Immature natural killer cell (primary cell): ENCODE results near the gene FOXP4. TPM values are rescaled to one million over a fixed set of nuclear protein-coding genes. Genes with fewer than 3 reads are reported as not detected.
A peak's percentile ranks its signal among the peaks of the same experiment; 100 is the strongest.

Experiments used
- DNase-seq, 3 donors: peaks; one replicate each; pipeline ENCODE4 v3.0.0; 2022; ENCODE audit warnings: mixed read lengths in 1 of 3
- H3K27ac Mint-ChIP-seq, 6 donors: one replicate each; pipeline ENCODE4 v1.8.0; 2020; ENCODE audit warnings: mixed read lengths in 6 of 6, mild to moderate bottlenecking in 5 of 6, inconsistent platforms in 4 of 6, moderate library complexity in 3 of 6
- H3K27me3 Mint-ChIP-seq, 3 donors: one replicate each; pipeline ENCODE4 v1.8.0; 2020 to 2021; ENCODE audit warnings: low read depth in 3 of 3, mild to moderate bottlenecking in 3 of 3, mixed read lengths in 3 of 3, moderate library complexity in 3 of 3, inconsistent platforms in 1 of 3
- H3K36me3 Mint-ChIP-seq, 3 donors: one replicate each; pipeline ENCODE4 v1.8.0; 2020; ENCODE audit warnings: mixed read lengths in 3 of 3, inconsistent platforms in 2 of 3, mild to moderate bottlenecking in 2 of 3
- H3K4me1 Mint-ChIP-seq, 2 donors: one replicate each; pipeline ENCODE4 v1.8.0; 2020; ENCODE audit warnings: inconsistent platforms in 2 of 2, mild to moderate bottlenecking in 2 of 2, mixed read lengths in 2 of 2, moderate library complexity in 1 of 2
- H3K4me3 Mint-ChIP-seq, 5 donors: one replicate each; pipeline ENCODE4 v1.8.0; 2020; ENCODE audit warnings: mild to moderate bottlenecking in 5 of 5, mixed read lengths in 5 of 5, inconsistent platforms in 3 of 5, moderate library complexity in 3 of 5
- H3K9me3 Mint-ChIP-seq, 6 donors: one replicate each; pipeline ENCODE4 v1.8.0; 2020; ENCODE audit warnings: mild to moderate bottlenecking in 6 of 6, mixed read lengths in 6 of 6, inconsistent platforms in 4 of 6, moderate library complexity in 3 of 6
- polyA plus RNA-seq, 3 donors: library from polyadenylated mRNA; unstranded; fragments of 300-500 nt; fragmentation: Illumina TruSeq; gene quantifications; one replicate each; pipeline ENCODE4 v1.2.3, GENCODE V29; 2021

Gene FOXP4
- polyA plus RNA-seq, 3 donors from 2014 or later: 0.10 to 0.73 (median 0.68) TPM

DNA sequence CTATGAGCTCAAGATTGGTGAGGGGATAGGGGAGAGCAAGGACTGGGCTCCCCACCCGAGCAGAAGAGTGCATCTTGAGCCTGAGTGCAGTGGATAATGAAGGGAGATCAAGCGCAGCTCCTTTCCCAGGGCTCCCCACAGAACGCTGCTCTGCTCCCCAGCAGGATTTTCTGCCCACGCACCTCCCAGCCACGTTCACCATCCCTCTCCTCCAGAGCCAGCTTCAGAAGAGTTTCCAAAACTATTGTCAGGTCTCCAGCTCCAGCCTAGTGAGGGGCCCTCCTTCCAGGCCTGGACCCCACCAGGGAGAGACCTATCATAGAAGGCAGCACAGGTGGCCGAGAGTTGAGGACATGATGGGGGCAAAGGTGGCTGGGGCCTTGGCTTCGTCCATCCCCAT, 34.5 kb downstream of the FOXP4 start:
- Mint-ChIP-seq H3K9me3 (no peaks in the 10 kb centered on the region), H3K4me1 (peaks cover 4% of the 10 kb centered on the region in 2 donors), H3K27ac (no peak overlapping the region), H3K4me3 (no peak overlapping the region), H3K27me3 (peaks cover 0 to 4% (median 1%) of the 10 kb centered on the region in 3 donors), H3K36me3 (peaks cover 0 to 18% (median 12%) of the 10 kb centered on the region in 3 donors)
- no peak for DNase-seq

DNA sequence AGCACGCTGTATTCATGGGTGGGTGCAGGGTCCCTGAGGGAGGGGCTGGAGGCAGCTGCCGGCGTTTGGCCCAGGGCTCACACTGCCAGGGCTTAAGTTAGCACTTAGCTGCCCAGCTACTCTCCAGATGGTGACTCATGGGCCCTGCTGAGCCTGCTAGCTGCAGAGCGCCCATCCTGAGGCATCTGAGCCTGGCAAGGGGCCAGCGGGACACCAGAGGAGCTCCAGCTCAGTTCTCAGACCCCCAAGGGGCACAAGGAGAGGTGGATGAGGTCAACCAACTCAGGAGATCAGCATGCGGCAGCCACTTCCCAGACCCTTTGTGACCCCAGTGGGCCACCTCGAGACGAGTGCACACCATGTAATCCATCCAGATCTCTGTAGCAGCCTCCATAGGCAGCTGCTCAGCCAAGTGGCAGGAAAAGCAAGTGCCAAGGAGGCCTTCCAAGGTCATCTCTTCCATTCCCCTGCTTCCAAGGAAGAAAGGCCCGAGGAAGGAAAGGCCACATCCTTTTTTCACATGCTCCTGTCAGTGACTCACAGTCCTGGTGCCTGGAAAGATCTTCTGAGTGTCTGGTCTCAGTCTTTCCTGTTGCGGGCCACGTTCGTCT, 35.3 kb downstream of the FOXP4 start:
- no peak for DNase-seq
- Mint-ChIP-seq H3K9me3 (no peaks in the 10 kb centered on the region), H3K27me3 (peaks cover 0 to 2% (median 1%) of the 10 kb centered on the region in 3 donors), H3K4me1 (peaks cover 7 to 8% of the 10 kb centered on the region in 2 donors), H3K27ac (no peak overlapping the region), H3K4me3 (no peak overlapping the region), H3K36me3 (peaks cover 5 to 18% (median 12%) of the 10 kb centered on the region in 3 donors)

DNA sequence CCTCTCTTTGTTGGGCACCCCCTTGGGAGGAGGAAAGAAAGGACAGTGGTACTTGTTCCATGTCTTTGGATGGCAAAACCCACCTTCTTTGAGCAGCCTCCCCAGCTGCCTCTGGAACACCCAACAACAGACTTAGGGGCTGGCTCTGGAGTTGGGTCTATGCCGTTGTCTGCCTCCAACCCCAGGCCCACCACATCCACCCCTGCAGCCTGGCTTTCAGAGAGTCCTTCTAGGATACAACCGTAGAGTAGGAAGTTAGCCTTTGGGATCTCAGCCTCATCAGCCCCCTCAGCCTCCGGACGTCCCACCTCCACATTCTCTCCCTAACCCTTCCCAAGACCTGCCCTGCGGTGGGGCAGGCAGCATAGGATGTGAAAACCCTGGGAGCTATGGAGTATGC, 36.4 kb downstream of the FOXP4 start:
- no peak overlapping the region for H3K27ac Mint-ChIP-seq
- no peaks in the 10 kb centered on the region for H3K9me3 Mint-ChIP-seq
- peaks cover 7 to 8% of the 10 kb centered on the region in 2 donors for H3K4me1 Mint-ChIP-seq
- peaks cover 4 to 17% (median 5%) of the 10 kb centered on the region in 3 donors for H3K36me3 Mint-ChIP-seq
- no peak for DNase-seq
- H3K27me3 Mint-ChIP-seq: peaks cover 0 to 2% (median 1%) of the 10 kb centered on the region in 3 donors
- no peak overlapping the region for H3K4me3 Mint-ChIP-seq

DNA sequence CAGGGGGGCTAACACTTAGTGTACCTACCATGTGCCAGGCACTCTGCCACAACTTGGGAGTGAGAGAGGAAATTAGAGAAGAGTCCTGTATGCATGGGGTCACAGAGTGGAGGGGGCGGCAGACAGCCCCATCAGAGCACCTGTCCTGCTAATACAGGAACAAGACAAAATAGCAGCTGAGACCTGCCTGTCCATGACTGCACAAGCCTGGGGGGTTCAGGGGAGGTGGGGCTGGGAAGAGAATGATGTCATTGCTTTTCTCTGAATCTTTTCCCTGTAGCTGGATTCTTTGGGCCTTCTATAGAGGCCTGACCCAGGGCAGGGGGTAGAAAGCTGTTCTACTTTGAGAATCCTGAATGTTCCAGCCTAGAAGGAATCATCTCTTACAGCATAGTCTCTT, 37.4 kb downstream of the FOXP4 start:
- peaks cover 7 to 8% of the 10 kb centered on the region in 2 donors for H3K4me1 Mint-ChIP-seq
- DNase-seq: no peak
- H3K9me3 Mint-ChIP-seq: no peaks in the 10 kb centered on the region
- H3K27ac Mint-ChIP-seq: no peak overlapping the region
- H3K27me3 Mint-ChIP-seq: peaks cover 0 to 2% (median 0%) of the 10 kb centered on the region in 3 donors
- H3K4me3 Mint-ChIP-seq: no peak overlapping the region
- H3K36me3 Mint-ChIP-seq: peaks cover 5 to 13% (median 5%) of the 10 kb centered on the region in 3 donors

DNA sequence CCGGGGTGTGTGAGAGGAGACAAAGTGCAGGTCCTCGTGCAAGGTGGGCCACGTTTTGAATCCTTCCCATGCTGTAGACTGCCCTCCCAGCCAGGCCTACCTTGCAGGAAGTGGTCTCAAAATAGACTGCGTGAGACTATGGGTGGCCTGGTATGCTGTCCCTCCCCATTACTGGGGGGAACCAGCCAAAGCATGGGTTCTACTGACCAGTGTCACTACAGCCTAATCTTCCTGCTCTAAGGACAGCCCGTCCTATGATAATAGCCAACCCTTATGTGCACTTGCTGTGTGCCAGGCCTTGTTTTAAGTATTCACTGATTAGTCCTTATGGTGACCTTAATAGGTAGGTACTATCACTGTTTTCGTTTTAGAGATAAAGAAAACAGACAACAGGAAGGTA, 38.0 kb downstream of the FOXP4 start:
- H3K27ac Mint-ChIP-seq: no peak overlapping the region

DNA sequence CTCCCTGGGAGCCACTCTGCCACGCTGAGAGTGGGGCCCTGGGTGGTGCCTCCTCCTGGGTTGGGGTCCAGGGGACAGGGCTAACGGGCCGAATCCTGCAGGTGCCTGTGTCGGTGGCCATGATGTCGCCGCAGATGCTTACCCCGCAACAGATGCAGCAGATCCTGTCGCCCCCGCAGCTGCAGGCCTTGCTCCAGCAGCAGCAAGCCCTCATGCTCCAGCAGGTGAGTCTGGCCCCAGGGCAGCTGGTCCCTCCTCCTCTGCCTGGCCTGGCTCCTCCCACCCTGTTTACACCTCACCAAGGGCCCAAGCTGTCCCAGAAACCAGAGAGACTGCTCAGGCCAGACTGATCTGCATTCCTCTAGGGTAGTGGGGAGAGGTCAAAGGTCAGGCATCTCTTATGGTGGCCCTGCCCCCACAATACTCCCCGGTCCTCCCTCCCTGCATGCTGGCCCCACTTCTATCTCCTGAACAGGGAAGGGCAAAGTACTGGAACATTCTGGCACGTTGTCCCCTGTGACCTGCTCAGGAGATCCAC, 38.6 kb downstream of the FOXP4 start:
- no peak overlapping the region for H3K4me3 Mint-ChIP-seq
- H3K27ac Mint-ChIP-seq: no peak overlapping the region
- H3K27me3 Mint-ChIP-seq: no peaks in the 10 kb centered on the region
- H3K9me3 Mint-ChIP-seq: no peaks in the 10 kb centered on the region
- peaks cover 5 to 15% (median 6%) of the 10 kb centered on the region in 3 donors for H3K36me3 Mint-ChIP-seq
- H3K4me1 Mint-ChIP-seq: peaks cover 7 to 8% of the 10 kb centered on the region in 2 donors
- no peak for DNase-seq

More for the DNA sequence above, 38.0 kb downstream of the FOXP4 start:
- no peaks in the 10 kb centered on the region for H3K27me3 Mint-ChIP-seq
- peaks cover 5 to 15% (median 6%) of the 10 kb centered on the region in 3 donors for H3K36me3 Mint-ChIP-seq
- no peak overlapping the region for H3K4me3 Mint-ChIP-seq
- DNase-seq: no peak
- H3K9me3 Mint-ChIP-seq: no peaks in the 10 kb centered on the region
- peaks cover 7 to 8% of the 10 kb centered on the region in 2 donors for H3K4me1 Mint-ChIP-seq

DNA sequence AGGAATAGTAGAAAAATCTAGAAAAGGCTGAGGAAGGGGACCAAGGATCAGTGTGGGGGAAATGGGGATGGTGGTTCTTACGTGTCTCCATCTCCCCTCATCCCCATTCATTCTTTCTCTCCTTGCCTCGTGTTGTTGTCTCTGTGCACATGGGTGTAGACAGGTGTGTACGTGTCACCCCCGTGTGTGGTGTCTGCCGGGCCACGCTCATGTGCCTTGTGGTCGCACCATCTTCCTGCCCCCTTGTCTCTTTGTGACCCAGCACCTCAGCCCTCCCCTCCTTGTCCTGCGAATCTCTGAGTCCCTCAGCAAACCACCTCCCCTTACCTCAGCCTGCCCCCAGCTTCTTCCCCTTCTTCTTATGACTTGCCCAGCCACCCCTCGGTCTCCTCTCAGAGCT, 39.4 kb downstream of the FOXP4 start:
- Mint-ChIP-seq H3K27me3 (no peaks in the 10 kb centered on the region), H3K4me3 (no peak overlapping the region), H3K27ac (peak overlapping the region in 1 of 6 donors; percentile 57), H3K4me1 (peaks cover 7 to 8% of the 10 kb centered on the region in 2 donors), H3K9me3 (no peaks in the 10 kb centered on the region), H3K36me3 (peaks cover 9 to 16% (median 9%) of the 10 kb centered on the region in 3 donors)
- no peak for DNase-seq

DNA sequence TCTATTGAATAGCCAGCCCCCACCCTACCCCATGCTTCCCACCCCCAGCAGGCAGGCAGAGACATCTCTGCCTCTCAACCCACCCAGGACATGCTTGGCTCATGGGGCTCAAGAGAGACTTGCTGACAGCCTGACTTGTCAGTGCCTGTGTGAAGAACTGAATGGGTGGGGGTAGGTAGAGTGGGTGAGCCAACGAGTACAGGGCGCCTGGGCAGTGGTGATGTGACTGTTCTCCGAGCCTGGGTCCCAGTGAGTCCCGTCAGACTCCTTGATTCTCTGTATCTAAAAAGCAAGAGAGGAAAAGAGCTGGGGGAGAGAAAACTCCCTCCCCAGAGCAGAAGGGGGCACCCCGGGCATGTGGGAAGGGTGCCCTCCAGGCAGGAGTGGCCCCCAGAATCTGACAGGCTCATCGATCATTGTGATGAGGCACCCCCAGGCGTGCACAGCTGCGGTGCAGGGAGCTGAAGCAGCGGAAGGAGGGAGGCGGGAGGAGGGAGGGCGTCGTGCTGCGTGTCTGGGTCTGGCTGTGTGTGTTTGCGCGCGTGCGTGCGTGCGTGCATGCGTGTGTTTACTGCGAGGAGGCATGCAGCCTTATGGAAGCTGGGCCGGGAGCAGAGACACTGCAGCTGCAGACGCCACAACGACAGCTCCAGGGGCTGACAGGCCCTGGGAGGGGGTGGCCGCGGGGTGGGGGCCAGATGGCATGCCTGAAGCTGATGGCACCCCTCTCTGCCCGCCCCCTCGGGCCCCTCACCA, 40.2 kb downstream of the FOXP4 start:
- DNase-seq: no peak
- no peak overlapping the region for H3K4me3 Mint-ChIP-seq
- H3K36me3 Mint-ChIP-seq: peaks cover 11 to 18% (median 11%) of the 10 kb centered on the region in 3 donors
- H3K4me1 Mint-ChIP-seq: peaks cover 7 to 8% of the 10 kb centered on the region in 2 donors
- no peak overlapping the region for H3K27ac Mint-ChIP-seq
- no peaks in the 10 kb centered on the region for H3K9me3 Mint-ChIP-seq
- no peaks in the 10 kb centered on the region for H3K27me3 Mint-ChIP-seq

DNA sequence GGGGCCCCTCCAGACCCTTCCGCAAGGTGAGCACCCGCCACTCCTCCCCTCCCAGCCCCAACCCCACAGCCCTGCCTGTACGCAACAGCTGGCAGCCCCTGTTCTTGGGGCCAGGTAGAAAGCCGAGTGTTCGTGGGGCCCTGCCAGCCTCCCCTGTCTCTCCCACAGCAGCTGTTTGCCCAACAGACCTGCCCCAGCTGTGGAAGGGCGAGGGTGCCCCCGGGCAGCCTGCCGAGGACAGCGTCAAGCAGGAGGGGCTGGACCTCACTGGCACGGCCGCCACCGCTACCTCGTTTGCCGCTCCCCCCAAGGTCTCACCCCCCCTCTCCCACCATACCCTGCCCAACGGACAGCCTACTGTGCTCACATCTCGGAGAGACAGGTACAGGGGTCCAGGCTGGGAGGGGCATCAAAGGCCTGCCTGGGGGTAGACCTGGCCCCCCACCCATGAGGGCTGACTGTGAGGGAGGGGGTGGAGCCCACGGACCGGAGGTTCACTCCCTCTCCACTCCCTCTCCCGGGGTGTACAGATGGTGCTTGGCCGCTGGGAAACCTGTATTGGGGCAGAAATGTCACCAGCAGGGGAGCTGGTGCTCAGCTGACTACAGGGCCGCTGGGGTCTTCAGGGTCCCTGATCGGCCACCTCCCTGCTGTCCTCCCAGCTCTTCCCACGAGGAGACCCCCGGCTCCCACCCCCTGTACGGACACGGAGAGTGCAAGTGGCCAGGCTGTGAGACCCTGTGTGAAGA, 41.1 kb downstream of the FOXP4 start:
- no peak for DNase-seq
- H3K4me1 Mint-ChIP-seq: peaks cover 8 to 9% of the 10 kb centered on the region in 2 donors
- no peak overlapping the region for H3K4me3 Mint-ChIP-seq
- peaks cover 11 to 21% (median 11%) of the 10 kb centered on the region in 3 donors for H3K36me3 Mint-ChIP-seq
- H3K27ac Mint-ChIP-seq: no peak overlapping the region
- no peaks in the 10 kb centered on the region for H3K27me3 Mint-ChIP-seq
- no peaks in the 10 kb centered on the region for H3K9me3 Mint-ChIP-seq

DNA sequence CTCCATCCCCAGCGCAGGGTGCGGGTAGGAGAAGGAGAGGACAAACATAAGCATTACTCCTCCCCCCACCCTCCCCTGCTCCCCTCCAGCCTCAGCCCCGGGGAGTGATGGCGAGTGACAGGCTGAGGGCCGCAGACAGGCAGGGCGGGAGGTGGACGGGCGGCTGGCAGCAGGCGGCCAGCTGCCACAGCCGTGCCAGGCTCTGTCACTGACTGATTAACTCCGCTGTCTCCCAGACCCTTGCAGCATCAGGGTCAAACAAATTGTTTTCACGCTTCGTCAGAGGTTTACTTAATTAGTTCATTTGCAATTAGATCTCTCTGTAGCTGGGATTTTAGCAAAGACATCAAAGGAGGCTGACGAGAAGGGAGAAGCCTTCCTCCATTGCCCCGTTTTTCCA, 41.9 kb downstream of the FOXP4 start:
- H3K4me3 Mint-ChIP-seq: no peak overlapping the region
- DNase-seq: no peak

DNA sequence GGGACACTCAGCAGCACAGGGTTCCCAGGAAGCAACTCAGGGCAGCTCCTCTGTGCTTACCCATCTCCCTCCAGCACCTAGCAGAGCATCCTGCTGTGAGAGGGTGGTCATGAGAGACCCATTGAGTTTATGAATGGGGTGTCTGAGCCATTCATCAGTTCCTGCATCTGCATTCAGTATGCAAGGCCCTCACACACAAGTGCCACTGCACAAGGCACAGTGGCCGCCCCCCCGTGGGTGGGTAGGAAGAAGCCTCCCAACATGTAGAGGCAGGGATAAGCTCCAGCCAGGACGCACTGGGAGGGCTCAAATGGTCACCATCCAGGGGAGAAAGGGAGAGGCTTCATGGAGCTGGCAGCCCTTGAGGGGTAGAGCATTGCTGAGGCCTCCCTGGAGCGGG, 43.0 kb downstream of the FOXP4 start:
- H3K27me3 Mint-ChIP-seq: no peaks in the 10 kb centered on the region
- no peak overlapping the region for H3K4me3 Mint-ChIP-seq
- H3K36me3 Mint-ChIP-seq: peaks cover 11 to 21% (median 11%) of the 10 kb centered on the region in 3 donors
- DNase-seq: no peak
- peaks cover 8 to 9% of the 10 kb centered on the region in 2 donors for H3K4me1 Mint-ChIP-seq
- H3K27ac Mint-ChIP-seq: no peak overlapping the region
- no peaks in the 10 kb centered on the region for H3K9me3 Mint-ChIP-seq

More for the DNA sequence above, 41.9 kb downstream of the FOXP4 start:
- Mint-ChIP-seq H3K36me3 (peaks cover 11 to 21% (median 11%) of the 10 kb centered on the region in 3 donors), H3K27ac (no peak overlapping the region), H3K4me1 (peaks cover 8 to 9% of the 10 kb centered on the region in 2 donors), H3K9me3 (no peaks in the 10 kb centered on the region), H3K27me3 (no peaks in the 10 kb centered on the region)

DNA sequence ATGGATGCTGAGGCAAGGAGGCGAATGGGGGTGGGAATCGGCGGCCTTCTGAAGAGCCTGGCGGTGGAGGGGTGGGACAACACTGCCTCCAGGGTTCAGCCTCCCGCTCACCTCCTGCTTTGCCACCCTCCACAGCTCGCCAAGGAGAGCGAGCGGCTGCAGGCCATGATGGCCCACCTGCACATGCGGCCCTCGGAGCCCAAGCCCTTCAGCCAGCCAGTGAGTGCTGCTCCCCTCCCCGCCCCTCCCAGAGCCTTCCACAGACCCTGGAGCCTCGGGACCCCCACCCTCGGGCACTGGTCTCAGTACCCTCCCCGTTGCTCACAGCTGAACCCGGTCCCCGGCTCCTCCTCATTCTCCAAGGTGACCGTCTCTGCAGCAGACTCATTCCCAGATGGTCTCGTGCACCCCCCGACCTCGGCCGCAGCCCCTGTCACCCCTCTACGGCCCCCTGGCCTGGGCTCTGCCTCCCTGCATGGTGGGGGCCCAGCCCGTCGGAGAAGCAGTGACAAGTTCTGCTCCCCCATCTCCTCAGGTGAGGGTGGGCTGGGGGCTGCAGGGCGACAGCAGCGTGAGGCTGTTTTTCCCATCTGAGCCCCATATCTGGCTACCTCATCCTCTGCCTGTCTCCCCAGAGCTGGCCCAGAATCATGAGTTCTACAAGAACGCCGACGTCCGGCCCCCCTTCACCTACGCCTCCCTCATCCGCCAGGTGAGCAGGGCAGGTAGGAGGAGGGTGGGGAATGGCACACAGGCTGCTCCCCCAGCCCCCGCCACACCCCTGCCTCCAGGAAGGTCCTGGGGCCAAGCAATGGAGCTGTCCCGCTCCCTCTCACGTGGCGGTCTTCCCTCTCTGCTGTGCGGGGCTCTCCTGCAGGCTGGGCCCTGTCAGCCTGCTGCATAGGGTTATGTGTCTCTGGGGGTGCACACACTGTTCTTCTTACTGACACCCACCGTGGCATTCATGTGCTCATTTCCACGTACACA, 43.7 kb downstream of the FOXP4 start:
- peaks cover 8 to 9% of the 10 kb centered on the region in 2 donors for H3K4me1 Mint-ChIP-seq
- DNase-seq: no peak
- H3K36me3 Mint-ChIP-seq: peaks cover 11 to 21% (median 11%) of the 10 kb centered on the region in 3 donors
- no peak overlapping the region for H3K27ac Mint-ChIP-seq
- no peaks in the 10 kb centered on the region for H3K9me3 Mint-ChIP-seq
- H3K27me3 Mint-ChIP-seq: no peaks in the 10 kb centered on the region
- H3K4me3 Mint-ChIP-seq: no peak overlapping the region

DNA sequence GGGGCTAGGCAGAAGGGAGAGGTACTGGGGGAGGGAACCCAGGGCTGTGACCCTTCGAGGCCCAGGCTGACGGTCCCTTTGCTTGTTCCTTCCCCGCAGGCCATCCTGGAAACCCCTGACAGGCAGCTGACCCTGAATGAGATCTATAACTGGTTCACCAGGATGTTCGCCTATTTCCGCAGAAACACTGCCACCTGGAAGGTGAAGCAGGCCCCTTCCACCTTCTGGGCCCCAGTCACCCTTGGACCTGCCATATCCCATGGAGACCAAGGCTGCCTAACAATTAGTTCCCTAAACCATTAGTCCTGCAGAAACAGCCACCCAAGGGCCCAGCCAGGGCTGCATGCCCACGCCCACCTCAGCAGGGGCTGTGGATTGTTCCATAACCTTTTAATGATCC, 44.9 kb downstream of the FOXP4 start:
- Mint-ChIP-seq H3K27me3 (no peaks in the 10 kb centered on the region), H3K36me3 (peaks cover 8 to 16% (median 11%) of the 10 kb centered on the region in 3 donors), H3K4me1 (peaks cover 0 to 1% of the 10 kb centered on the region in 2 donors), H3K27ac (no peak overlapping the region), H3K9me3 (no peaks in the 10 kb centered on the region), H3K4me3 (no peak overlapping the region)
- DNase-seq: no peak
